IPS-NIHi11 (cell line): ENCODE results near the gene RAET1L.
"Not testable (repeated sequence)": the region's sequence is repeated elsewhere in the genome, so short reads cannot be mapped to it uniquely, and the experiment has no call there.

Experiments used
- DNase-seq: peaks from one replicate; pipeline ENCODE4 v3.0.0; 2012; ENCODE audit warnings: mixed read lengths, low spot score

RAET1L gene

GRCh38 chr6:150025201-150025917, at the start of gene RAET1L:
RAET1L (minus strand) TSS chr6:150025532; CDS start chr6:150025471, 61 bp downstream.
- peak; percentile 46 for DNase-seq

GRCh38 chr6:150075034-150075421, 49.7 kb upstream of the RAET1L start:
- DNase-seq = no peak

- DNase-seq = not testable (repeated sequence)
Measured at GRCh38 chr6:150074396-150075033, 49.2 kb upstream of the RAET1L start.

GRCh38 chr6:150072201-150072600, 46.9 kb upstream of the RAET1L start:
- DNase-seq = peak; percentile 48

- DNase-seq = no peak
Measured at GRCh38 chr6:150070236-150070818, 45.0 kb upstream of the RAET1L start.

GRCh38 chr6:150069706-150070105, 44.4 kb upstream of the RAET1L start:
- DNase-seq = no peak

GRCh38 chr6:150068720-150069648, 43.7 kb upstream of the RAET1L start, which contains the start of gene ULBP3:
ULBP3 (minus strand) TSS chr6:150069121; CDS start chr6:150069066, 55 bp downstream.
- peak; percentile 95 for DNase-seq

GRCh38 chr6:150068151-150068550, 42.8 kb upstream of the RAET1L start:
- DNase-seq = no peak

GRCh38 chr6:150065083-150065482, 39.8 kb upstream of the RAET1L start:
- DNase-seq = no peak

GRCh38 chr6:150063640-150064039, 38.3 kb upstream of the RAET1L start:
- DNase-seq = no peak

GRCh38 chr6:150059973-150060372, 34.6 kb upstream of the RAET1L start:
- not testable (repeated sequence) for DNase-seq

GRCh38 chr6:150058986-150059385, 33.7 kb upstream of the RAET1L start:
- DNase-seq = no peak

GRCh38 chr6:150058231-150058792, 33.0 kb upstream of the RAET1L start:
- DNase-seq = no peak

- no peak for DNase-seq
Measured at GRCh38 chr6:150057501-150057951, 32.2 kb upstream of the RAET1L start.

GRCh38 chr6:150056916-150057315, 31.6 kb upstream of the RAET1L start:
- no peak for DNase-seq

GRCh38 chr6:150056156-150056555, 30.8 kb upstream of the RAET1L start:
- DNase-seq = no peak

GRCh38 chr6:150055131-150055530, 29.8 kb upstream of the RAET1L start:
- DNase-seq = no peak

GRCh38 chr6:150053450-150053849, 28.1 kb upstream of the RAET1L start:
- no peak for DNase-seq

- no peak for DNase-seq
Measured at GRCh38 chr6:150050846-150051245, 25.5 kb upstream of the RAET1L start.

- no peak for DNase-seq
Measured at GRCh38 chr6:150048099-150048498, 22.8 kb upstream of the RAET1L start.

GRCh38 chr6:150046943-150047342, 21.6 kb upstream of the RAET1L start:
- DNase-seq = no peak
